Stimulated activated CD8-positive, alpha-beta memory T cell treated with anti-CD3 and anti-CD28 coated beads, Interleukin-4, amount 100 ng/mL, for 48 hours (primary cell): ENCODE data around the gene HSF2.
"Not testable (repeated sequence)": the region's sequence is repeated elsewhere in the genome, so short reads cannot be mapped to it uniquely, and the experiment has no call there.

ENCODE experiments used
- DNase-seq: peaks from one replicate; pipeline ENCODE4 v3.0.0-alpha.2; 2020

The HSF2 gene

DNA sequence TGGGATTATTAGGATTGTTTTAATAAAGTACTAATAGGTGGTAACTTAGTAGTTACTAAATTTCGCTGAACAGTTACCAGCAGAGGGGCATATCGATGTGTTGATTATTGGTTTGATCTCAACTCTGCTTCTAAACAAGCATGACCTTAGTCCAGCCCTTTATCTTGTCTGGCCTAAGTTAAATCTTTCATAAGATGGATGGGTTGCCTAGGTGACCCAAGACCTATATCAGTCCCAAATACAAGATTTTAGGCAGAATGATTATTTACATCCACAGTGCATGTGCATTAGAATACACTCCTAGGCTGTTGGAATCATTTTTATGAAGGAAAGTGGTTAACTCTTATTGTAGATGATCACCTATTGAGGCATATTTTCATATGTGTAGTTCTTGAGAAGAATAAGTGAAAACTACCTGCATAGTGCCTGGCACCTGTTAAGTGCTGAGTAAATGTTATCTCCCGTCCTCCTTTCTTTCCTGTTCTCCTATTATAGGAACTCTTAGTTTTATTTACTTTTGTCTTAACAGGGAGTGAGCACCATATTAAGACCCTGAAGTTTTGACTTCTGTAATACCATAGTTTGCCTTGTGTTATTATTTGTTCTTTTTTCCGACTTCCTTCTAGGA lies 1.1 kb downstream of the HSF2 start:
- no peak for DNase-seq

DNA sequence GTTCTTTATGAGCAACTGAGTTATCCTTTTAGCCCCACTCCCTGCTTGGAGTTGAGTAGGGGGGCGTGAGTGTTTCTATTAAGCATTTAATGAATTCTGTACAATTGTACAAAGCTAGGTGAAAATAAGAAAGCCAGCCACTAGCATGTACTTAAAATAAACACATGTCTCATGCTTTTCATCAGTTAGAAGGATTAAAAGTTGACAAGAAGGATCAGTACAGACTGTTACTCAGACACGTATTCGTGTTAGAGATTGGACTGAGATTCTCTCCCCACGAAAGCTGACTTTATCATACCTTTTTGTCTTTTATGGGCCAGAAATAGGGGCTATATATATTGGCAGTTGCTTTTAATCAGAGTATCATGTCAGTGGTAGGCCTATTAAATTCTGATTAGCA lies 1.7 kb downstream of the HSF2 start:
- DNase-seq = no peak

DNA sequence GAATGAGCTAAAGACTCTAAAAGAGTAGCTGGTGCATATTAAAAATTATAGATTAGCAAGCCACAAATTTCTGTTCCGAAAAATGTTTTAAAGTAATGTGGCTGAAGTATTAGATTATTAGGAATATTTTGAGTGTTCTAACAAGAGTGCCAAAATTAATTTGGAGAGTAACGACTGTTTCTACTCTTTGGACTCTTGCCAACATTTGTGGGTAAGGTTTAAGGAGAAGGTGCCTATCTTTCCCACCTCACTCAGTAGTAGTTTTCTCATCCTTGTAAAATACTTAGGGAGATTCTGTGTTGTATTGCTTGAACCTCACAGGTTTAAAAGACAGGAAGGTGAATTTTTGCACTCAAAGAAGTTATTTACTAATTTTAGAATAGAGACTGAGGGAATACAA lies 5.0 kb downstream of the HSF2 start:
- DNase-seq = no peak

DNA sequence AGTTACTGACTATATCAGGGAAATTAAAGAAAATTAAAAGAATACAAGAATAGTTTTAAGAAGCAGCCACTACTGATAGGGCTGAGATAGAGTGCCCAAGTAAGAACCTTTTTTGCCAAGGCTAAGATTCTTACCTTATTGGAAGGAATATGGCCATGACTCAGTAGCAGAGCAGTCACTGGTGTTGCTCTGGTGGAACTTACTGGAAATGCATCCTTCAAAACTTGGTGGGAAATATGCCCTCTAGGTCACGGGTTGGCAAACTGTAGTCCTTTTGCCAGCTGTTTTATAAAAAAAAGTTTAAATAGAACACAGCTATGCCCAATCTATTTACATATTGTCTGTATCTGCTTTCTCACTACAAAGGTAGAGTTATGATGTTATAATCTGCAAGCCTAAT lies 6.0 kb downstream of the HSF2 start:
- no peak for DNase-seq

DNA sequence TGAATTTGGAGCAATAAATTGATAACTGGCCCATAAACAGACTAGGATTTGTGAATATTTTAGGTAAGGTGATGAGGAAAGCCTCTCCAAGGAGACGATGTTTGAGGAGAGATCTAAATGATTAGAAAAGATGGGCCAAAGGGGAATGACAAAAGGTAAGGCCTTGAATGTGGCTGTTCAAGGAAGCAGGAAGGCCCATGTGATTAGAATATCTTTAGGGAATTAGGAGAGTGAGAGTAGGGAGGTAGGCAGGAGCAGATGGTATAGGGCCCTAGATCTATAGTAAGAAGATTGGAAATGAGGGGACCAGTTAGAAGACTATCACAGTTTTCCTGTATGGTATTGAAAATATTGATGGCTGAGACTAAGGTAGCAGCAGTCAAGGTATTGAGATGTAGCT lies 6.7 kb downstream of the HSF2 start:
- no peak for DNase-seq

DNA sequence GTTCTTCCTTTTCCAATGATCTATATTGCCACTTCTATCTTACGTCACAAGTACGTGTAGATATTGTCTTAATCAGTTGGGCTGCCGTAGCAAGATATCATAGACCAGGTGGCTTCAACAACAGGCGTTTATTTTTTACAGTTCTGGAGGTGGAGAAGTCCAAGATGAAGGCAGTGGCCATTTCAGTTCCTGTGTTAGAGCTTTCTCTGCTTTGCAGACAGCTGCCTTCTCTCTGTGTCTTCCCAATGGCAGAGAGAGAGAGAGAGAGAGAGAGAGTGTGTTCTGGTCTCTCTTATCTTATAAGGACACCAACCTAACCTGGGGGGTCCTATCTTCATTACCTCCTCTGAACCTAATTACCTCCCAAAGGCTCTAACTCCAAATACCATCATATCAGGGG lies 8.3 kb downstream of the HSF2 start:
- DNase-seq = no peak

DNA sequence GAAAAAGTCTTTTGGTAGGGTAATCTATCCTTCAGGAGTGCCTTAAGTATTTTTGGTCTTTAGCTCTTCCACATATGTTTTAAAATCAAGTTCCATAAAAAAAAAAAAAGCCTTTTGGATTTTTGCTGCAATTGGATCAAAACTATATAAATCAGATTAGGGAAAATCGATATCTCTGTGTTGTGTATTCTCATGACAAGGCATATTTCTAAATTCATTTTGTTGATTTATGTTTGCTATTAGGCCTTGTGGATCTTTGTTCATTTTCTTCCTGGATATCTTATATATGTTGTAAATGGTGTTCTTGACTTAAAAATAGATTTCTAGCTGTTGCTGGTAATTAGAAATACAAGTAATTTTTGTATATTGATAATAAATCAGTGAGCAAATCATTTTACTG lies 8.8 kb downstream of the HSF2 start:
- no peak for DNase-seq

DNA sequence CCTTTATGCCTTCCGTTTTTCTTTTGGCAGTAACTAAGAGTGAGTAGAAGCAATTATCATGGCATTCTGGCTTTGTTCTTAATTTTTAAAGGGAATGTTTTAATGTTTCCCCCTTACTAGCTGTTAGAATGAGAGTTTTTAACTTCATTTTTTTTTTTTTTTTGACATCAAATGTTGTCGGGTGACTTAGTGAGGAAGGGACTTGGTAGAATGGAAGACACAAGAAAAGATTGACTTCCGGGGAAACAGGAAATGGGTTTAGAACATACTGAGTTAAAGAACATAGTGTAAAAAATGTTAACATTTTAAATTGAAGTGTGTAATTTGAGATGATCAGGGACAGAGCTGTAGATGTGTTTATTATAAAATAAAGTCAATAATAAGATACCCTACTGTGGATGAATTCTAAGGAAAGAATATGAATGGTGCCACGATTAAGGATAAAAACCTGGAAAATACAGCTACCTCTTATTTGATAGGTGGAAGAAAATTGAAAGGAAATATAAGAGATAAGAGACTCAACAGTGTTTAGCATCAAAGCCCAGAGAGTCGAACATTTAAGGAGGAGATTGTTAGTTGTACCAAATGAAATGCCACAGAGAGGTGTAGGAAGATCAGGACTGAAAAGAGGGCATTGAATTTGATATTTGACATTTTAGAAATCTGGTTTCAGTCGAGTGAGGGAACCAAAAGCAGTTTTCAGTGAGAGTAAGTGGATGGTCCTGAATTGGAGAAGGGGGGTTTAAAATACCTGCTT lies 9.4 kb downstream of the HSF2 start:
- DNase-seq = no peak

DNA sequence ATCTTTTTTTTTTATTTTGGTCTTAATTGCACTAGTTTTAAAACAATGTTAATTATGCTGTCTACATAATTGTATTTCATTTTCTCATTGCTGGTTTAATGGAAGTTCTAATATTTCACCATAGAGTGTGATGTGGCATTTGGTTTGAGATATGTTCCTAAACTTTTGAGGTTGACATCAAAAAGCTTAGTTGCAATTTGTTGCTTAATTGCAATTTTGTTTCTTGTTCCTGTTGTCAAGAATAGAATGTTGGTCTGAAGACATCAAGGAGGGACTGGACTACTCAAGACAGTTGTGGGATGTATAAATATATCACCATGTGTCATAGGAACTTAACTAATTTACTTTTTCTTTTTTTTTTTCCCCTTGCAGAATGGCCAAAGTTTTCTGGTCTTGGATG lies 12.5 kb downstream of the HSF2 start:
- DNase-seq = no peak

DNA sequence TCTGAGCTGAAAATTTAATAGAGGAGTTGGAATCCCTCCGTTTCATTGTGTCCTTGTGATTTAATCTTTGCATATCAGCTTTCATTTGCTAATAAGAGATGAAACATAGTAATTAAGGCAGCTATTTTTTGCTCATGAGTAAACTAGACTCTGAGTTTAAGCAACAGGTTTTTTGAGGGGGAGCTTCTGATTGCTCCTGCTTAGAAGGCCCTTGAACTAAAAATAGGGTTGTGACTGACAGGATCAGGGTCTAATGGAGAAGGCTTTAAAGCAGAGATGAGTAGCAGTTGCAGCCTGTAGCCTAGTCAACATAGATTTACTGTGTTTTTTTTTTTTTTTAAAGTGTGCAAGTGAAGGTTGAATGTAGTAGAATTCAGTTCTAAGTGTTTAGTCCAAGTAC lies 17.4 kb downstream of the HSF2 start:
- no peak for DNase-seq

DNA sequence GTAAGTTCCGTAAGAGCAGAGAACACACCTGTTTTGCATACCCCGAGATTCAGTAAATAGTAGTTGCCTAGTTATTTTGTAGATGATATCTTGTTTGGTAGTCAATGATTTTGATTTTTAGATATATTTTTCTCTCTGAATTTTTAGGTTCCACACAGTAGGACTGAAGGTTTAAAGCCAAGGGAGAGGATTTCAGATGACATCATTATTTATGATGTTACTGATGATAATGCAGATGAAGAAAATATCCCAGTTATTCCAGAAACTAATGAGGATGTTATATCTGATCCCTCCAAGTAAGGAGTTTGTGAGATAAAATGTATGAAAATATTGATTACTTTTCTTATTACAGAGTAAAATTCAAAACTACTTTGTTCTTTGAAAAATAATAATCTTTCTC lies 22.6 kb downstream of the HSF2 start:
- no peak for DNase-seq

DNA sequence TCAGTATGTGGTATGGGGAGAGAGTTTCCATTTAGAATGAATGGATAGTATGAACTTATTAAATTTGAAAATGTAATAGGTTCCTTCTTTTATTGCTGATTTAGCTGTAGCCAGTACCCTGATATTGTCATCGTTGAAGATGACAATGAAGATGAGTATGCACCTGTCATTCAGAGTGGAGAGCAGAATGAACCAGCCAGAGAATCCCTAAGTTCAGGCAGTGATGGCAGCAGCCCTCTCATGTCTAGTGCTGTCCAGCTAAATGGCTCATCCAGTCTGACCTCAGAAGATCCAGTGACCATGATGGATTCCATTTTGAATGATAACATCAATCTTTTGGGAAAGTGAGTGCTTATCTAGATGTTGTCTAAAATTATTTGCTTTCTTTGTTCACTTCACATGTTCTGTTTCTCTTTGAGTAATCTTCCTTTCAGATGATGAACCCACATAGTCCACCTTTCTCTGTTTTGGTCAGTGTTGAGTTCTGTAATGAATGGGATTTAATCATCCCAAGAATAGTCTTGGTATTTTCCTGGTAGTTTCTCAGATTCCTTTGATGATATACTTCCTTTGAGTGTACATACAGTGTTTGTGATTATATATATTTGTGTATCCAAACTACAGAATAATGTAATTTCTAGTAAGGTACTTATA lies 23.3 kb downstream of the HSF2 start:
- DNase-seq = no peak

DNA sequence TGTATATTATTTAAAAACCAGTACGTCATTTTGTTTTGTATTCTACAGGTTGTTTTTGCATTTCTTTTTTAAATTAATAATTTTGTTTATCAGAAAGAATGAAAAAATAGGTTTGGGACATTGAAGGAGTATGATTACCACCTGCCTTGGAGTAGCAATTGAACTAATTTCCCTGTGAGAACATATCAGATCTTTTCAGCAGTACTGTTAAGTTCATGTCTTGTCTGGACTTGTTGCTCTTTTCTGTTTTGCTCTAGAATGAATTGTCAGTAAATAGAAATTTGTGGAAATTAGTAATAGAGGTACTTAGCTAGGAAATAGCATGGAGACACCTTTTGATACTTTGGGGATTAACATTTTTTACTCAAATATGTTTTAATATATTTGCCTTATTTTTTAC lies 24.3 kb downstream of the HSF2 start:
- DNase-seq = no peak

DNA sequence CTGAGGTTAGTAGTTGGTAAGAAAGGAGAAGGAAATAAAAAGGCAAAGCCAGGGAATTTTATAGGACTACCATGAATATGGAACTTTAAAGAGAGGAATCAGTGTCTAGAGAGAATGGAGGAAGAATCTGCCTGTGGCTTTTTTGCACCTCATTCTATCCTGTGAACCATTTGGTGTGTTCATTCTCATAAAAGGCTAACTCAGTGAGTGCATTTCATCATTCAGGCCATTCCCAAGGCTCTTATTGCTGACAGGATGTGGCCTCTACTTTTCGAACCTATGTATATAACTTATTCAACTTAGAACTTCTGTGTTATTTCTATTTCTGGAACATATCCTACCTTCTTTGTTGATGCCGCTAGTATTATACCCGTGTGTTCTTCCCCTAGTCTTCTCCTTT lies 27.1 kb downstream of the HSF2 start:
- DNase-seq = no peak

DNA sequence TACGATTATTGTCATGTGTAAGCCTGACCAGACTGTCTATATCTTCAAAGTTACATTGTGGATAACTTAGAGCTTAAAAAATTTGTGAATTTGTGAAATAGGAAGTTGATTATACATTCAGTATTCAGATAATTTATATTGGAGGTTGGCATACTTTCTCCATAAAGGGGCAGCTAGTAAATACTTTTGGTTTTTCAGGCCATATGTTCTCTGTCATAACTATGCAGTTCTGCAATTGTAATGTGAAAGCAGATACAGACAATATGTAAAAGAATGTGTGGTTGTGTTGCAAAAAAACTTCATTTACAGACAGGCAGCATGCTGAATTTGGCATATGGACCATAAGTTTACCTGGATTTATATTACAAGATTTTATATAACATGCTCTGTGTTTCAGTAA lies 29.3 kb downstream of the HSF2 start:
- DNase-seq = no peak

DNA sequence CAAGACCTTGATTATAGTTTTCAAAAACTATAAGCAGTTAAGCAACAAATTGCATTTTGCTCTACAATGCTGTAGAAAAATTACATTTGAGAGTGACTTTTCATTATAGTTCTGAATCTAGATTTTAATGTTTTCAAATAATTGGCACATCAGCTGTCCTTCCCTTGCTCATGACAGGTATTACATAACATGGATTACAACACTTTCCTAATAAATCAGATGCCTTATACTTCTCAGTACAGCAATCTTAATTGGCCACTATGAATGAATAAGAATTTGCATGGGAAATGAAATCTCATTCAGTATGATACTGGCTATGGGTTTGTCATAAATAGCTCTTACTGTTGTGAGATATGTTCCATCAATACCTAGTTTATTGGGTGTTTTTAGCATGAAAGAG lies 29.9 kb downstream of the HSF2 start:
- DNase-seq = no peak

DNA sequence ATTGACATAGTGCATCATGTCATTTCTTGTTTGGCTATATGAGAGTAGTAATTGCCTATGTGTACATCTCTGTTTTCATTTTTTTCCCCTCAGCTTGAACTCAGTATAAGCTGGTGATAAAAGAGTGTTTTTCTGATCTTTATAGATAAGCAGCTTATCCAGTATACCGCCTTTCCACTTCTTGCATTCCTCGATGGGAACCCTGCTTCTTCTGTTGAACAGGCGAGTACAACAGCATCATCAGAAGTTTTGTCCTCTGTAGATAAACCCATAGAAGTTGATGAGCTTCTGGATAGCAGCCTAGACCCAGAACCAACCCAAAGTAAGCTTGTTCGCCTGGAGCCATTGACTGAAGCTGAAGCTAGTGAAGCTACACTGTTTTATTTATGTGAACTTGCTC lies 32.3 kb downstream of the HSF2 start:
- no peak for DNase-seq

DNA sequence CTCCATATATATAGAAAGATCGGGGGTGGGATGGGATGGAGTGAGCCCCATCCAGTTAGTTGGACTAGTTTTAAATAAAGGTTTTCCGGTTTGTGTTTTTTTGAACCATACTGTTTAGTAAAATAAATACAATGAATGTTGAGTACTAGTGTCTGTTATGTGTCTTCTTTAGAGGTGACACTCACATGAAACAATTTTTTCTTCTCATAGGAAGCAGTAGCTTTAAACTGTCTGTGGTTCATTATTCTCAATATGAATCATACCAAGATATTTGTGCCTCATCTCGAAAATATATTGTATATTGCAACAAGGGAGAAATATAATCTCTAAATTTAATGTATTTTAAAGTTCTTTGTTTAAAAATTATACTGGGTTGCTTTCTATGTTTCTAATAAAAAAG lies 33.4 kb downstream of the HSF2 start:
- no peak for DNase-seq

DNA sequence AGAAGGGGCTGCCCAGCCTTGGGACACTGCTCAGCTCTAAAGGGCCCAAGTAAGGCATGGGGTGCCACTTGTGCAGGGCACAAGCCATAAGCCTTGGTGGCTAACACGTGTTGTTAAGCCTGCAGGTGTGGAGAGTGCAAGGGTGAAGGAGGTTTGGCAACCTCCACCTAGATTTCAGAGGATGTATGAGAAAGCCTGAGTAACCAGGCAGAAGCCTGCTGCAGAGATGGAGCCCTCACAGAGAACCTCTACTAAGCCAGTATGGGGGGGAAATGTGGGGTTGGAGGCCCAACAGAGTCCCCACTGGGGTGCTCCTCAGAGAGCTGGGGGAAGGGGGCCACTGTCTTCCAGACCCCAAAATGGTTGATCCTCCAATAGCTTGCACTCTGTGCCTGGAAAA lies 39.5 kb downstream of the HSF2 start:
- no peak for DNase-seq

DNA sequence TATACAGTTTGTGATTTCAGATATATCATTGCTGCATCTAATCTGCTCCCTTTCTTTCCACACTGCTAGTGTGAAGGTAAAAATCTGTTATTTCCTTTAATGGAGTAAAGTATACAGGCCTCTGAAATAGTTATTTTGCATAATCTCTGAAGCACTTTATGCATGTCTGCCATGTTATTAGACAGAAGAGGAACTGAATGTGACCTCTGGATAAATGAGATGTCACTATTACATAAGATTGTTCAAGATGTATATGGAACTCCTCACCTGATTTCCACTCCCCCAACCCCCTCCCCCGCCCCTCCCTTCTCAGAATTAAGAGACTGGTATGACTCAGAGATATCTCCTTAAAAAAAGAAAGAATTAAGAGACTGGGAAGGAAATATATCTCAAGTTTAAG lies 45.8 kb downstream of the HSF2 start:
- DNase-seq = no peak

DNA sequence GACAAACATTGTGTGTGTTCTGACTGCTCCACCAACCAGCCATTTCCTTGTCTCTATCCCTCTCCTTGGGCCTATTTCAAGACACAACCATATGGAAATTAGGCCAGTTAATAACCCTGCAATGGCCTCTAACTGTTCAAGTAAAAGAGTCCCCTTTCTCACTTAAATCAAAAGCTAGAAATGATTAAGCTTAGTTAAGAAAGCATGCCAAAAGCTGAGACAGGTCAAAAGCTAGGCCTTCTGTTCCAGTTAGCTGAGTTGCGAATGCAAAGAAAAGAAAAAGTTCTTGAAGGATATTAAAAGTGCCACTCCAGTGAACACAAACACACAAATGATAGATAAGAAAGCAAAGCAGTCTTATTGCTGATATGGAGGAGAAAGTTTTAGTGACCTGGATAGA lies 49.6 kb downstream of the HSF2 start:
- no peak for DNase-seq

DNA sequence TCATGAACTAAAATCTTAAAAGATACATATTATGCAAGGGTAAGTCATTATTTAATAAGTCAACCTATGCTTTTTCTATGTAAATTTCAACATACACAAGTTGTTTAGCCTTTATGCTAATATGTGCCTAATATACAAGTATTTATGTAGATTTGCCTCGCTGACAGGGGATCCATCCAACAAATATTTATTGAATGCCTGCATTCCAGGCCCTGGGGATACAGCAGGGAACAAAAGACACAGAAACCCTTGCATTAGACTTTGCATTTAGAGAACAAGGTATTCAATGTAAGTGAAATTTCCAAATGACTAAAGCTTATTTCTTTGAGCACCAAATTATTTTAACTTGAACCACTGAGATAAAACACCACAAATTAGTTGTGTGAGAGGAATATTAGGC lies 53.1 kb downstream of the HSF2 start:
- no peak for DNase-seq

DNA sequence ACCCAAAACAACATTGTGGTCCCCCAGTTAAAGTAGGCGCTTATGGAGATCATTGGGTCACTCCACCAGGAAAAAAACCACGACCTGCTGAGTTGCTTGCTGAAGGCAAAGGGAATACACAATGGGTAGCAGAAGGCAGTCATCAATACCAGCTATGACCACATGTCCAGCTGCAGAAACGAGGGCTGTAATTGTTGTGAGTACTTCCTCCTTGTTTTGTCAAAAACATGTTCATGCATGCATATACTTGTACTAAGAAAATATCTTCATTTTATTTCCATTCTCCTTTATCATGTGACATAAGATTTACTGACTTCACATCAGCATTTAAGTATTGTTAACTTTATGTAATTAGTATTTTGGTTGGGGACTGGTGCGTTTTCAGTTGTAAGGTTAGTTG lies 55.2 kb downstream of the HSF2 start:
- DNase-seq = no peak

DNA sequence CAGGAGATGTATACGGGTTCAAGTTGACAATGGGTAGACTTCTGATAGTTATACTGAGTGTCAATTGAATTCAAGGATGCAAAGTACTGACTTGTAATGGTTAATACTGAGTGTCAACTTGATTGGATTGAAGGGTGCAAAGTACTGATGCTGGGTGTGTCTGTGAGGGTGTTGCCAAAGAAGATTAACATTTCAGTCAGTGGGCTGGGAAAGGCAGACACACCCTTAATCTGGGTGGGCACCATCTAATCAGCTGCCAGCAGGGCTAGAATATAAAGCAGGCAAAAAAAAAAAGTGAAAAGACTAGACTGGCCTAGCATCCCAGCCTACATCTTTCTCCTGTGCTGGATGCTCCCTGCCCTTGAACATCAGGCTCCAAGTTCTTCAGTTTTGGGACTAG lies 55.7 kb downstream of the HSF2 start:
- not testable (repeated sequence) for DNase-seq

DNA sequence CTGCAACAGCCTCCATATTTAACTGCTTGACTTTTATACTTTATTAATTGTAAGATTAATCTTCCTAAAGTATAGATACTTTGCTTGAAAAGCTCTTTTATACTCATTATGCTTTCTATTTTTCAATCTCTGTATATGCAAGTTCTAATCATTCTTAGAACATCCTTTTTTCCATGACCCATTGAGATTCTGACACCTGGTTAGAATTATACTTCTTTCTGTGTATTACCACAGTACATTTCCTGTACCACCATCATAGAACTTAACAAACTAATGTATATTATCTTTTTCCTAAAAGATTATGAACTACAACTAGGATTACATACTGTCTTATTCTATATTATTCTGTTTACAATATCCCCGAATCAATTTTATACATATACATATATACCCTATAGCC lies 58.6 kb downstream of the HSF2 start:
- DNase-seq = no peak
